Glomerular endothelial cell (primary cell): ENCODE data around the gene KRTAP19-5. TPM values are rescaled to one million over a fixed set of nuclear protein-coding genes. Genes with fewer than 3 reads are reported as not detected.
"Not testable (repeated sequence)": the region's sequence is repeated elsewhere in the genome, so short reads cannot be mapped to it uniquely, and the experiment has no call there.

Experiments used
- DNase-seq: peaks from one replicate; pipeline ENCODE4 v3.0.0-alpha.2; 2011; ENCODE audit warnings: low read depth, low spot score; ENCODE audit errors: extremely low read depth
- total RNA-seq: library from RNA; depleted of rRNA; stranded (reverse); fragments of >200 nt; gene quantifications from 2 replicates; pipeline ENCODE4 v1.2.3, GENCODE V29; 2015

Gene KRTAP19-5
- total RNA-seq: not detected in 2 replicates

DNA sequence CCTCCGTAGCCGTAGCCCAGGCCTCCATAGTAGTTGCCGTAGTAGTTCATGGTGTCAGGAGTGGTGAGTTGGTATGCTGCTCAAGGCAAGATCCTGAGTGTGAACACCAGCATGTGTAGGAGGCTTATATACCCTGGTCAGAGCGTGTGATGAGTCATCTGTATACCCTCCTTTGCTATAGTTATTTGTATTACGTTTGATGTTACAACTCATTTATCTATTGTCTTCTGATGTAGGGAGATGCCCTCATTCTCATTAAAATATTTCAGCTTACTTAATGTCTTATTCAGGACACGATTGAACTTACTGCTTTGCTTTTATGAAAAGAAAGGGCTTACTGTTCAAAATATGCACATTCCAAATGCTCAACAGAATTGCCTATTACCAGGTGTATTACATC is at the start of gene KRTAP19-5:
KRTAP19-5 (minus strand) TSS at position 101 of the 400 bp plus-strand sequence; CDS start at position 50, 51 bp downstream.
- DNase-seq: no peak

DNA sequence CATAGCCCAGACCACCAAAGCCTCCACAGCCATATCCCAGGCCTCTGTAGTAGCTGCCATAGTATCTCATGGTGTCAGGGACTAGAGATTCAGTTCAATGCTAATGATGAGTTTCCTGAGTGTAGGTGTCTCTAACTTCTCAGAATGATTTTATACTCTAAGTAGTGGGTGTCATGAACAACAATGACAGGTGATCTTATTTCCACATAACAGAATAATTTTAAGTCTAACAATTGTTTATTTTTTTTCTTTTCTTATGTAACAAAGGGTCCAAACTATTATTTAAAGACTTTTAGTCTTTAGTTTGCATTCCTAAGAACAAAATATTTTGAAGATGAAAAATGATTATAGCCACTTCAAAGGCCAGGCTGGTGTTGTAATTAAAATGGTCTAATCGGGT is 39.8 kb upstream of the KRTAP19-5 start, which contains the start of gene KRTAP19-6:
KRTAP19-6 (minus strand) TSS at position 101 of the 400 bp plus-strand sequence; CDS start at position 70, 31 bp downstream.
- DNase-seq: no peak

DNA sequence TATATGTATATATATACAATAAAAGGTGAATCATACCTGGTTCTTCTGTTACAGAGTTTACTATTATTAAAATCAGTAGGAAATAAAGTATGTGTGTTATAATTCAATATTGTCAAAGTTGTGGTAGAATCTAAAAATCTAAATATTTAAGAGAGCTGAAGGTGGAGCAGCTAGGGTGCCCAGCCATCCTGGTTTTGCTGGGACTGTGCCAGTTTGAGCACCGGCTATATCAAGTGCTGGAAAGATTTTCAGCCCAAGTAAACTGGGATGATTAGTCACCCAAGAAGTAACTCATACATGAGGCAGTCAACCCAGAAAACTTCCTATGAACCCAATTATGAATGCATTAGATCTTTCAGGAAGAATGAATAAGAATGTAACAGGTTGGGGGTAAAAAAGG is 16.9 kb upstream of the KRTAP19-5 start:
- no peak for DNase-seq

GRCh38 chr21:30515681-30516080 is 13.7 kb upstream of the KRTAP19-5 start:
- no peak for DNase-seq

- DNase-seq: not testable (repeated sequence)
Observed at GRCh38 chr21:30505621-30506205, 3.8 kb upstream of the KRTAP19-5 start.

- no peak for DNase-seq
Observed at GRCh38 chr21:30497065-30497464, 4.9 kb downstream of the KRTAP19-5 start, which contains the start of gene KRTAP19-4. KRTAP19-4 (minus strand) TSS chr21:30497165; CDS start chr21:30497110, 55 bp downstream.

DNA sequence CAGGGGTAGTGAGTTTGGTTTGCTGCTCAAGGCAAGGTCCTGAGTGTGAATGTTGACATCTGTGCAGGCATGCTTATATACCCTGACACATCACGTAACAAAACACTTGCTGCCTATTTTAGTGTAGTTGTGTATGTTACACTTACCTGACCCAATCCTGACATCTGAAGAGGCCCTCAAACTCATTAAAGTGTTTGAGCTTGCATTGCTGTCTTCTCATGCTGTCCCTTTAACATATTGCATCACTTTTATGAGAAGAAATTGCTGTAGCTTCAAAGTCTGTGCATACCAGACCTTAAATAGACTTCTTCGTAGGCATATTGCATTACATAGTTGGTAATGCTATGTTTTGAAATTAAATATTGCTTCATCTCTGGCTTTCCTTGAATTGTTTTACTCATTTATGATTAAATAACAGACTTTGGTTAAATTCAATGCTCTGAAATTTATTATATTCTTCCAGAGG is 9.9 kb downstream of the KRTAP19-5 start, which contains the start of gene KRTAP19-3:
KRTAP19-3 (minus strand) TSS at position 51 of the 466 bp plus-strand sequence. CDS start 56 bp downstream, outside the sequence.
- DNase-seq: no peak

DNA sequence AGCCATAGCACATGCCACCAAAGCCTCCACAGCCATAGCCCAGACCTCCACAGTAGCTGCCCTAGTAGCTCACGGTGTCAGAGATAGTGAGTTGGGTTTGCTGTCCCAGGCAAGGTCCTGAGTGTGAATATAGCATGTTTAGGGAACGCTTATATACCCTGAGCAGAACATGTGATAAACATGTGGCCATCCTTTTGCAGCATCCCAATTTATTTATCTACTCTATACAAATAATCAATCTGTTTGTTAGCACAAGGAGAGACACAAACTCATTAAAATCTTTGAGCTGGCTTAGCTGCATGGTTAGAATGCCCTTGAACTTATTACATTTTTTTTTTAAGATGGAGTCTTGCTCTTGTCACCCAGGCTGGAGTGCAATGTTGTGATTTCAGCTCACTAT is 14.6 kb downstream of the KRTAP19-5 start, which contains the start of gene KRTAP19-2:
KRTAP19-2 (minus strand) TSS at position 101 of the 400 bp plus-strand sequence; CDS start at position 13, 88 bp downstream.
- no peak for DNase-seq

GRCh38 chr21:30486180-30486579 is 15.8 kb downstream of the KRTAP19-5 start:
- no peak for DNase-seq

GRCh38 chr21:30482130-30482529 is 19.8 kb downstream of the KRTAP19-5 start:
- no peak for DNase-seq

GRCh38 chr21:30480145-30480544 is 21.8 kb downstream of the KRTAP19-5 start, which contains the start of gene KRTAP19-1:
KRTAP19-1 (minus strand) TSS chr21:30480367; CDS start chr21:30480317, 50 bp downstream.
- no peak for DNase-seq

DNA sequence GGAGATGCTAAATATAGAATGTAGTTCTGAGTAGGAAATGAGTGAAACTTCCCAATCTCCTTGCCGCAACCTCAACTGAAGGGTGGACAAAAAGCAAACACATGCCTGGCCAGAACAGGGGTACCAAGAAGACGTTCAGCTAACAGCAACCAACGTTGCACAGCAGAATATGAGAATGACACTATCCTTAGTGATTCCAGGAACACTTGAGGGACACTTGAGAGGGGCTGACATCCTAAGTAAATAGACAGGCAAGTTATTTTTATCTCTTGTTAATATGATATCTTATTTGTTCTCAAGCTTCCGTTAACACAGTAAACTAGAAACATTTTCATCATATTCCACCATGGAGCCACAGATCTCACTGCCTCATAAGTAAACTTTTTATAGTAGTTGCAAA is 22.7 kb downstream of the KRTAP19-5 start:
- no peak for DNase-seq

DNA sequence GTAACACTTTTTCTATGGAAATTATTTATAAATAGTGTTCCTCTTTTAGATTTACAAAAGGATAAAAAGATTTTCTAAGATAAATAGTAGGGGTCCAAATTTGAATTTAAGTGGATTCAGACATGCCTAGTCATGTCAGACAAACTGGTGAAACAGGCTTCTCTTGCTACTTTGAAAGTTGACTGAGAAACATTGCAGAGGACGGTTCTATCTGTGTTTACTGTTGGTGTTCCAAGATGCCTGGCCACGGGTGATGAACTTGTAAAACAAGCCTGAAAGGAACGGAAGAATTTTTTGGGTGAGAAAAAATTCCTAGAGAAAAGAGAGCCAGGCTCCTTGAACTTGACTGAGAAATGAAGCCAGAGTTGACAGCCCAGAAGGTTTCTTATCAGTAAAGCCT is 23.9 kb downstream of the KRTAP19-5 start:
- DNase-seq: no peak

DNA sequence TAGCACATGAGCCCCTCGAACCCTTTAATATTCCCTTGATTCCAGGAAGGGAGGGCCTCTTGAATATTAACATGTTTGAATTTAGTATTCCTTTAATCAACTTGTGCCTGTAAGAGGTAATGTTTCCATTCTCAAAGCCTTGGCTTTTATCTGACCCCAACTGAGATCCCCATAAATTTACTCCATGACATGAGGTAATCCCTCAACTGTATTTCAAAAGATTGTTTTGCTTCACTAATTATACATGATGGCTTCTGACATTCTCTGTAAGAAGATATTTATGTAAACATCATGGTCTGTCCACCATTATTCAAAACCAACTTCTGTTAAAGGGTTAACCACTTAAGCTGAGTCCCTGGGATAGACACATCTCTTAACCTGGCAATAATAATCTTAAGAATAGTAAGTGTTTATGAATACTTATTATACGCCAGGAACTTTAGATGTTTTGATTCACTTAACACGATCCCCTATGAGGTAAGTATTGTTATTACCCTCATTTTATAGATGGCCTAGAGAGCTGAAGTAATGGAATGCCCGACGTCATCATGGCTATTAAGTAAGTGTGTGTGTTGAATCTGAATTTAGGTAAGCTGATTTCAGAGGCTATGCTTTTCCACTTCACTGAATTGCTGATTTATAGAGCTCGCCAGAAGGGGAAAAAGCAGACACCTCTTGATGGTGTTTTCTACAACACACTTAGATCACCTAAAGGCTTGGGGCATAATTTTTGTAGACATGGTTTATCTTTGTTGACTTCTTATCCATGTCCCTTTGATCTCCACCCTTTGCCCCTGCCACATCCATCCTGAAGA is 32.8 kb downstream of the KRTAP19-5 start:
- no peak for DNase-seq

DNA sequence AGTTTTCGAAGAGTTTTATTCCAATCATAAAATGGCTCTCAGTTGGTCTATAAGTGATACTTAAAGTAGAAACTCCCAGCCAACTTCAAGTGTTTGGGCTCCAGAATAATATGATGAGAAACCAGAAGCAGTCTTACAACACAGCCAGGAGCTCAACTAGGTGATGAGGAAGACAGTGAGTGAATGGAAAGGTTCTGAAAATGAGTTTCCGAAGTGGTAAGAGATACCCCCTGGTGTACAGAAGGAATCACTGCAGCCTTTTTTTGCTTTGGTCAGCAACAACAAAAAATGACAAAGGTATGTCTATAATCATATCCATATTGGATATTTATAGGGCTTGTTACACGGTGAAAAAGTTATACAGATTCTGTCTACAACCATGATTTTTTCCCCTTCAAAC is 38.2 kb downstream of the KRTAP19-5 start:
- no peak for DNase-seq

Other genes starting within 250 kb of the KRTAP19-5 start
- not detected in 2 replicates for gene KRTAP24-1, start 219.2 kb downstream of the KRTAP19-5 start, total RNA-seq
- not detected in 2 replicates for gene KRTAP25-1, start 212.6 kb downstream of the KRTAP19-5 start, total RNA-seq
- not detected in 2 replicates for gene KRTAP26-1, start 181.8 kb downstream of the KRTAP19-5 start, total RNA-seq
- not detected in 2 replicates for gene KRTAP27-1, start 164.4 kb downstream of the KRTAP19-5 start, total RNA-seq
- not detected in 2 replicates for gene KRTAP23-1, start 153.5 kb downstream of the KRTAP19-5 start, total RNA-seq
- gene KRTAP13-2, start 129.9 kb downstream of the KRTAP19-5 start, total RNA-seq: not detected in 2 replicates
- not detected in 2 replicates for gene KRTAP13-1, start 106.1 kb downstream of the KRTAP19-5 start, total RNA-seq
- gene KRTAP13-3, start 76.2 kb downstream of the KRTAP19-5 start, total RNA-seq: not detected in 2 replicates
- gene KRTAP13-4, start 71.9 kb downstream of the KRTAP19-5 start, total RNA-seq: not detected in 2 replicates
- not detected in 2 replicates for gene KRTAP15-1, start 61.9 kb downstream of the KRTAP19-5 start, total RNA-seq
- not detected in 2 replicates for gene KRTAP19-1, start 21.8 kb downstream of the KRTAP19-5 start, total RNA-seq
- not detected in 2 replicates for gene KRTAP19-2, start 14.7 kb downstream of the KRTAP19-5 start, total RNA-seq
- not detected in 2 replicates for gene KRTAP19-3, start 10.1 kb downstream of the KRTAP19-5 start, total RNA-seq
- gene KRTAP19-4, start 5.0 kb downstream of the KRTAP19-5 start, total RNA-seq: not detected in 2 replicates
- gene KRTAP19-6, start 39.7 kb upstream of the KRTAP19-5 start, total RNA-seq: not detected in 2 replicates
- not detected in 2 replicates for gene KRTAP19-7, start 59.2 kb upstream of the KRTAP19-5 start, total RNA-seq
- gene KRTAP22-2, start 88.3 kb upstream of the KRTAP19-5 start, total RNA-seq: not detected in 2 replicates
- not detected in 2 replicates for gene KRTAP6-3, start 90.3 kb upstream of the KRTAP19-5 start, total RNA-seq
- gene KRTAP6-2, start 96.8 kb upstream of the KRTAP19-5 start, total RNA-seq: not detected in 2 replicates
- not detected in 2 replicates for gene KRTAP22-1, start 98.9 kb upstream of the KRTAP19-5 start, total RNA-seq
- gene KRTAP6-1, start 111.8 kb upstream of the KRTAP19-5 start, total RNA-seq: not detected in 2 replicates
- gene KRTAP20-1, start 114.3 kb upstream of the KRTAP19-5 start, total RNA-seq: not detected in 2 replicates
- gene KRTAP20-4, start 118.5 kb upstream of the KRTAP19-5 start, total RNA-seq: not detected in 2 replicates
- not detected in 2 replicates for gene KRTAP20-2, start 133.1 kb upstream of the KRTAP19-5 start, total RNA-seq
- gene KRTAP20-3, start 140.7 kb upstream of the KRTAP19-5 start, total RNA-seq: not detected in 2 replicates
- not detected in 2 replicates for gene KRTAP21-3, start 216.6 kb upstream of the KRTAP19-5 start, total RNA-seq
- gene KRTAP21-2, start 245.1 kb upstream of the KRTAP19-5 start, total RNA-seq: not detected in 2 replicates